SK-N-SH (cell line): ENCODE data around the gene MAMDC4. TPM values are rescaled to one million over a fixed set of nuclear protein-coding genes. Genes with fewer than 3 reads are reported as not detected.

ENCODE experiments used
- CTCF ChIA-PET: fragments of 300-600, 350-600 bp; formaldehyde crosslinking; extraction: SDS; loops from one replicate; lab custom pipeline; 2021; lab: Yijun Ruan, JAX
- POLR2A ChIA-PET: fragments of 350-600 bp; sonication (Branson Sonifier 250); formaldehyde crosslinking; extraction: SDS; loops from one replicate; lab custom pipeline; 2020; ENCODE audit warnings: antibody characterized with exemption, inconsistent platforms; lab: Yijun Ruan, JAX
- DNase-seq: peaks from one replicate; pipeline ENCODE4 v3.0.0; 2012
- H2AFZ ChIP-seq: fragments of 200-600 bp; sonication (generic); 2 replicates; pipeline ENCODE4 v1.8.1; 2016; ENCODE audit warnings: antibody characterized with exemption, mild to moderate bottlenecking, low read depth
- H3F3A ChIP-seq: fragments of 200-600 bp; sonication (generic); replicated peaks from 2 replicates; pipeline ENCODE3; 2016; ENCODE audit warnings: antibody characterized with exemption, mild to moderate bottlenecking; ENCODE audit not compliant: insufficient read depth
- H3K27ac ChIP-seq, 2 experiments: fragments of 200-500 bp in 1 of 2; fragments of 200-600 bp in 1 of 2; sonication (Bioruptor generic) in 1 of 2; sonication (generic), shearing (Covaris generic) in 1 of 2; 2 replicates each; pipeline versions ENCODE4 v1.5.1 to v1.6.1; 2014 to 2016; ENCODE audit warnings: low read depth in 2 of 2, inconsistent platforms in 1 of 2, low read length in 1 of 2, mild to moderate bottlenecking in 1 of 2, mixed read lengths in 1 of 2
- H3K27me3 ChIP-seq: fragments of 200-600 bp; sonication (generic), shearing (Covaris generic); 2 replicates; pipeline ENCODE4 v1.6.1; 2016; ENCODE audit warnings: mixed run types; ENCODE audit not compliant: insufficient read depth
- H3K36me3 ChIP-seq, 2 experiments: fragments of 200-500 bp in 1 of 2; fragments of 200-600 bp in 1 of 2; sonication (Bioruptor generic) in 1 of 2; sonication (generic) in 1 of 2; replicated peaks in 1 of 2; 2 replicates each; pipeline versions ENCODE3 to v1.5.1; 2014 to 2016; ENCODE audit warnings: low read length in 1 of 2, mild to moderate bottlenecking in 1 of 2; ENCODE audit not compliant: insufficient read depth in 2 of 2, control insufficient read depth in 1 of 2
- H3K4me1 ChIP-seq, 2 experiments: fragments of 200-500 bp in 1 of 2; fragments of 200-600 bp in 1 of 2; sonication (Bioruptor generic) in 1 of 2; sonication (generic), shearing (Covaris generic) in 1 of 2; 2 replicates each; pipeline versions ENCODE4 v1.5.1 to v1.6.1; 2014 to 2016; ENCODE audit warnings: low read depth in 1 of 2, low read length in 1 of 2, mixed run types in 1 of 2; ENCODE audit not compliant: insufficient read depth in 2 of 2, control insufficient read depth in 1 of 2
- H3K4me2 ChIP-seq: fragments of 200-600 bp; sonication (generic), shearing (Covaris generic); 2 replicates; pipeline ENCODE4 v1.6.1; 2017; ENCODE audit warnings: mixed run types
- H3K4me3 ChIP-seq, 2 experiments: fragments of 200-500 bp in 1 of 2; fragments of 200-600 bp in 1 of 2; sonication (Bioruptor generic) in 1 of 2; sonication (generic), shearing (Covaris generic) in 1 of 2; 2 replicates each; pipeline versions ENCODE4 v1.5.1 to v1.8.1; 2014 to 2016; ENCODE audit warnings: low read depth in 2 of 2, inconsistent platforms in 1 of 2, low read length in 1 of 2, mild to moderate bottlenecking in 1 of 2, mixed read lengths in 1 of 2, moderate library complexity in 1 of 2
- H3K79me2 ChIP-seq: fragments of 200-600 bp; sonication (generic); 2 replicates; pipeline ENCODE4 v1.8.1; 2017; ENCODE audit warnings: mild to moderate bottlenecking; ENCODE audit not compliant: insufficient read depth
- H3K9ac ChIP-seq: fragments of 200-600 bp; sonication (generic); 2 replicates; pipeline ENCODE4 v1.6.1; 2017; ENCODE audit warnings: mixed run types
- H3K9me2 ChIP-seq: fragments of 200-600 bp; sonication (generic); 2 replicates; pipeline ENCODE4 v1.6.1; 2017; ENCODE audit warnings: mixed run types
- H3K9me3 ChIP-seq: fragments of 200-600 bp; sonication (generic); 2 replicates; pipeline ENCODE4 v1.6.1; 2017; ENCODE audit warnings: mixed run types, mild to moderate bottlenecking, moderate library complexity
- H4K20me1 ChIP-seq: fragments of 200-600 bp; sonication (generic); 2 replicates; pipeline ENCODE4 v1.6.1; 2017; ENCODE audit warnings: mild to moderate bottlenecking, mixed run types; ENCODE audit not compliant: insufficient read depth
- CHD2 ChIP-seq: fragments of 150-350 bp; IDR thresholded peaks from 2 replicates; pipeline ENCODE4 v1.6.1; 2018; ENCODE audit warnings: low read length; ENCODE audit not compliant: partially characterized antibody
- ELF1 ChIP-seq: IDR thresholded peaks from 2 replicates; pipeline ENCODE4 v1.4.0; 2012
- EP300 ChIP-seq, 2 experiments: IDR thresholded peaks; 2 replicates each; pipeline versions ENCODE4 v1.4.0 to v1.6.1; 2012; ENCODE audit warnings: borderline replicate concordance in 1 of 2, low read depth in 1 of 2, low read length in 1 of 2
- FOSL2 ChIP-seq: IDR thresholded peaks from 2 replicates; pipeline ENCODE4 v1.4.0; 2012; ENCODE audit warnings: low read depth, mild to moderate bottlenecking, moderate library complexity, borderline replicate concordance
- FOXJ3 ChIP-seq: sonication (generic); formaldehyde crosslinking; IDR thresholded peaks from 2 replicates; pipeline ENCODE4 v1.5.1; 2020; ENCODE audit warnings: mild to moderate bottlenecking, missing genetic modification reagents
- GABPA ChIP-seq: IDR thresholded peaks from 2 replicates; pipeline ENCODE4 v1.4.0; 2012; ENCODE audit warnings: low read depth, mild to moderate bottlenecking
- IRF3 ChIP-seq: fragments of 150-350 bp; IDR thresholded peaks from 2 replicates; pipeline ENCODE4 v1.6.1; 2016; ENCODE audit warnings: mild to moderate bottlenecking, low read depth, low read length
- JUND ChIP-seq: IDR thresholded peaks from 2 replicates; pipeline ENCODE4 v1.4.0; 2012
- MEF2A ChIP-seq: IDR thresholded peaks from 2 replicates; pipeline ENCODE4 v1.4.0; 2012; ENCODE audit warnings: low read depth, borderline replicate concordance
- MXI1 ChIP-seq: IDR thresholded peaks from 2 replicates; pipeline ENCODE4 v1.6.1; 2012; ENCODE audit warnings: mild to moderate bottlenecking, low read depth, low read length, improper control_type of control experiment
- PBX3 ChIP-seq: IDR thresholded peaks from 2 replicates; pipeline ENCODE4; 2012
- POLR2AphosphoS5 ChIP-seq: IDR thresholded peaks from 2 replicates; pipeline ENCODE4 v1.6.1; 2012; ENCODE audit warnings: low read depth, low read length
- REST ChIP-seq: IDR thresholded peaks from 2 replicates; pipeline ENCODE4 v1.6.1; 2012; ENCODE audit warnings: mild to moderate bottlenecking, low read depth, low read length, moderate library complexity
- RXRA ChIP-seq: IDR thresholded peaks from 2 replicates; pipeline ENCODE4 v1.4.0; 2012; ENCODE audit warnings: low read depth, mild to moderate bottlenecking, borderline replicate concordance
- SIN3A ChIP-seq: IDR thresholded peaks from 2 replicates; pipeline ENCODE4 v1.6.1; 2012; ENCODE audit warnings: low read depth, mild to moderate bottlenecking, low read length, moderate library complexity, borderline replicate concordance
- SMC3 ChIP-seq: IDR thresholded peaks from 2 replicates; pipeline ENCODE4 v1.6.1; 2012; ENCODE audit warnings: low read depth, low read length, improper control_type of control experiment
- TAF1 ChIP-seq: IDR thresholded peaks from 2 replicates; pipeline ENCODE4 v1.6.1; 2012; ENCODE audit warnings: low read depth, mild to moderate bottlenecking, low read length, moderate library complexity, borderline replicate concordance
- TEAD4 ChIP-seq: IDR thresholded peaks from 2 replicates; pipeline ENCODE4 v1.4.0; 2012; ENCODE audit warnings: mild to moderate bottlenecking, borderline replicate concordance; ENCODE audit not compliant: insufficient read depth
- USF1 ChIP-seq: IDR thresholded peaks from 2 replicates; pipeline ENCODE4 v1.4.0; 2012; ENCODE audit warnings: low read depth, borderline replicate concordance
- YY1 ChIP-seq: IDR thresholded peaks from 2 replicates; pipeline ENCODE4 v1.4.0; 2012; ENCODE audit warnings: low read depth, mild to moderate bottlenecking
- WGBS: methylation state at CpG from one replicate; pipeline ENCODE4 v1.1.6; 2017; ENCODE audit warnings: low lambda C conversion rate; 5-methylcytosine and 5-hydroxymethylcytosine counted together
- polyA plus RNA-seq, 3 experiments: library from polyadenylated mRNA; depleted of rRNA; stranded (reverse); fragments of >200 nt; gene quantifications; 2 replicates each; pipeline ENCODE4 v1.2.3, GENCODE V29; 2012

MAMDC4 gene
- polyA plus RNA-seq, 1 of the 3 experiments (the other 2 are of a cell fraction), result 4.2 TPM

GRCh38 chr9:136854842-136855460, 2.8 kb downstream of the MAMDC4 start:
- H2AFZ ChIP-seq, result no peak overlapping the region
- no peak overlapping the region for H3K4me3 ChIP-seq
- H3K9me2 ChIP-seq, result no peaks in the 10 kb centered on the region
- no peaks in the 10 kb centered on the region for H3K27me3 ChIP-seq
- ChIA-PET POLR2A (no interaction called here), CTCF (interaction anchor here (2.2 kb wide), 1 partner anchor 12 kb away, joined by 9 read pairs; the partner anchor contains the start of gene AJM1)
- no peaks in the 10 kb centered on the region; the same call in 1 of the 2 replicates for H4K20me1 ChIP-seq
- H3K4me2 ChIP-seq, result no peak overlapping the region
- no peak overlapping the region for H3K27ac ChIP-seq
- no peak for DNase-seq
- H3K79me2 ChIP-seq, result peaks cover 12% of the 10 kb centered on the region; the same call in 1 of the 2 replicates
- H3F3A ChIP-seq, result no peaks in the 10 kb centered on the region
- H3K9ac ChIP-seq, result no peak overlapping the region
- 94% methylated on average over 11 of the region's 23 CpGs for WGBS
- H3K4me1 ChIP-seq, result peaks cover 4 to 23% of the 10 kb centered on the region in 2 experiments; a peak in 3 of 4 replicates
- H3K36me3 ChIP-seq, result peaks cover 0 to 11% of the 10 kb centered on the region in 2 experiments
- H3K9me3 ChIP-seq, result no peaks in the 10 kb centered on the region
- TF ChIP-seq ELF1, result no peak
- TF ChIP-seq POLR2AphosphoS5, result no peak
- no peak for TF ChIP-seq TEAD4
- no peak for TF ChIP-seq FOSL2
- TF ChIP-seq SIN3A, result no peak
- TF ChIP-seq RXRA, result no peak
- no peak for TF ChIP-seq MXI1
- no peak for TF ChIP-seq JUND
- no peak for TF ChIP-seq EP300 (IDR thresholded peaks at IDR 0.05; ENCODE audit: borderline replicate concordance in 1 of 2, low read depth in 1 of 2, low read length in 1 of 2)
- TF ChIP-seq YY1, result no peak
- TF ChIP-seq USF1, result no peak
- no peak for TF ChIP-seq FOXJ3
- no peak for TF ChIP-seq SMC3
- TF ChIP-seq TAF1, result no peak
- TF ChIP-seq, all 33 proteins: peak for 0

- POLR2A ChIA-PET, result no interaction called here
- CTCF ChIA-PET, result interaction anchor here (1.4 to 2.2 kb wide), 2 partner anchors 13 kb away, joined by 4 to 9 read pairs; partner anchors contain the start of gene AJM1
- Histone ChIP-seq H3K9me3 (no peaks in the 10 kb centered on the region), H3K36me3 (peaks cover 0 to 12% of the 10 kb centered on the region in 2 experiments), H3K27ac (no peak overlapping the region), H3K4me3 (no peak overlapping the region), H3K79me2 (0 out of 2 replicates have a peak, but pooled peaks cover 6% of the 10 kb centered on the region), H3K4me2 (no peak overlapping the region), H4K20me1 (no peaks in the 10 kb centered on the region), H2AFZ (no peak overlapping the region), H3F3A (no peaks in the 10 kb centered on the region), H3K27me3 (no peaks in the 10 kb centered on the region), H3K9ac (no peak overlapping the region), H3K9me2 (no peaks in the 10 kb centered on the region), H3K4me1 (peaks cover 3 to 16% of the 10 kb centered on the region in 2 experiments; a peak in 3 of 4 replicates)
- 93% methylated on average over 3 of the region's 26 CpGs for WGBS
- no peak for DNase-seq
- TF ChIP-seq MEF2A (no peak), MXI1 (no peak), GABPA (no peak), REST (no peak), SMC3 (no peak), IRF3 (no peak), PBX3 (no peak), CHD2 (no peak)
Observed at GRCh38 chr9:136855461-136856078, 3.4 kb downstream of the MAMDC4 start.
